Activated CD8-positive, alpha-beta memory T cell treated with anti-CD3 and anti-CD28 coated beads for 24 hours (primary cell): ENCODE results near the gene NPR1.
"Not testable (repeated sequence)": the region's sequence is repeated elsewhere in the genome, so short reads cannot be mapped to it uniquely, and the experiment has no call there.

Experiments
- DNase-seq: peaks from one replicate; pipeline ENCODE4 v3.0.0-alpha.2; 2020

NPR1 gene

GRCh38 chr1:153678519-153679336, at the start of gene NPR1:
Gene NPR1 (plus strand): TSS chr1:153678688. CDS start chr1:153679109, 421 bp downstream.
- peak; percentile 69 for DNase-seq

- DNase-seq: no peak
These were observed 49.2 kb upstream of the NPR1 start for GRCh38 chr1:153629343-153629665.

- no peak for DNase-seq
These were observed 48.5 kb upstream of the NPR1 start for GRCh38 chr1:153629971-153630370.

DNA sequence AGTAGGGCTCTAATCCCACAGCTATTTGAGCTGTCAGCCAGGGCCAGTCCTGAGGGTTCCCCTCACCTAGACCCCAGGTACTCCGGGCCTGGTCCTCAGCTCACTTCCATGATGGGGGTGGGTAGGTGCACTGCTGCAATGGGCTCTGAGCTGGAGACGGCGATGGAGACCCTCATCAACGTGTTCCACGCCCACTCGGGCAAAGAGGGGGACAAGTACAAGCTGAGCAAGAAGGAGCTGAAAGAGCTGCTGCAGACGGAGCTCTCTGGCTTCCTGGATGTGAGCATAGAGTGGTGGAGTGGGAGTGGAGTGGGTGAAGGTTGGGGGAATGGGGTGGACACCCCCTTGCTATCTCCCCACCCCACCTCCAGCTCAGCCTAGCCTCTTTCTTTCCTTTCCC, 48.1 kb upstream of the NPR1 start:
- DNase-seq: no peak

GRCh38 chr1:153631047-153632022, 47.2 kb upstream of the NPR1 start:
- no peak for DNase-seq

GRCh38 chr1:153633161-153633753, 45.2 kb upstream of the NPR1 start:
- no peak for DNase-seq

DNA sequence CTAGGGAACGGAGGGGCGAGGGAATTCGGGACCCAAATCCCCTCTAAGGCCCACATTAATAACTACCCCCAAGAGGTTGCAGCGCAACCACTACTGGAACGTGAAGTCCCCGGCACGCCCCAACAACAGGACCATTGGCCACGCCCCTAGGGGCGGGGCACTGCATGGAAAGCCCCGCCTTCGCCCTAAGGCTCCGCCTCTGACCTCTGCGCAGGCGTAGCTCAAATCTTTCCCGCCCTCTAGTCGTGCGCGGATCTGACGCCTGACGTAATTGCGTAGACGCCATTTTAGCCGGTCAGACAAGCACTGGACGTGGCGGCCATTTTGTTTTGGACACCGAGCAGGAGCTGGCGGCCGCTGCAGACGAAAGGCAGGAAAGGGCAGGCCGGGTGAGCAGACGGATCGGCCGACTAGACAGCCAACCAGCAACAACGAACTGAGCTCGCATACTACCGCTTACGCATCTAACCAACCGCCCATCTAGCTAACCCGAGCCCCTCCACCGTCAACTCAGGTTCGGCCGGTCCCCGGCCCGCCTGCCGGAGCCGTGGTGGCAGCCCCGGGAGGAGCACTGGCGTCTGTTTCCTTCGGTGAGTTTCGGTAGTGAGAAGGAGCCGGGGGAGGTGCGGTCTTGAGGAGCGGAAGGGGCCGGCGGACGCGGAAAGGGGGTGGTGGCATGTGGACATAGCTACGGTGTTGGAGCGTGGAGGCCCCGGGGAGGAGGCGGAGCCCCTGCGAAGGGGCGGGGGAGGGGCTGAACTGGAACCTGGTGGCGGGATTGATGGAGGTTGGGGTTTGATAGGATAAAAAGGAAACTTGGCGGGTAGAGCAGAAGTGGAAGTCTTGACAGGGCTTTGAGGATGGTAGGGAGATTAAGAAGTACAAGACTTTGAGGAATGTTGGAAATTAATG, 44.5 kb upstream of the NPR1 start, which contains the start of gene CHTOP:
CHTOP (plus strand) TSS at position 313 of the 912 bp plus-strand sequence. CDS start 2,523 bp downstream, outside the sequence.
- DNase-seq: peak; percentile 100

DNA sequence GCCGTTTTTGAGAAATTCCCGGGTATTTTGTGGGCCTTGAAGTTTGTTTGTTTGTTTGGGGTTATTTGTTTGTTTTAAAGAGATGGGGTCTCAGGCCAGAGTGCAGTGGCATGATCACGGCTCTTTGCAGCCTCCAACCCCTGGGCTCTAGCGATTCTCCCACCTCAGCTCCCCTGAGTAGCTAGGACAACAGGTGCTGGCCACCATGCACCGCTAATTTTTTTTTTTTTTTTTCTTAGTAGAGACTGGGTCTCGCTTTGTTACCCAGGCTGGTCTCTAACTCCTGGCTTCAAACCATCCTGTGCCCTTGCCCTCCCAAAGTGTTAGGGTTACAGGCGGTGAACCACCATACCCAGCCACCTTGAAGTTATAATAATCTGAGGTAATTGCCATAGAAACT, 42.6 kb upstream of the NPR1 start:
- DNase-seq: no peak

GRCh38 chr1:153636312-153636711, 42.2 kb upstream of the NPR1 start:
- no peak for DNase-seq

DNA sequence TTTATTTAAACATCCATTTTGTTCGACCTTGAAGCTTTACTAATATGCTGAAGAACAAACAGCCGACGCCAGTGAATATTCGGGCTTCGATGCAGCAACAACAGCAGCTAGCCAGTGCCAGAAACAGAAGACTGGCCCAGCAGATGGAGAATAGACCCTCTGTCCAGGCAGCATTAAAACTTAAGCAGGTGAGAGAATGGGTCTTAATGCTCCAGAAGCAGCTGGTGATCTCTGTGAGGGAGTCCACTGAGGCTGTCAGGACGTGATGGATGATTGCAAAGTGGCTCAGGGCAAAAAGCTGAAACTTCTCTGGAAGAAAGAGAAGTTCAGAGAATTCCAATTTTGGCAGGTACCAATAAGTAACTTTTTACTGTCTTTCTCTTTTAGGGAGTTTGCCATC, 40.2 kb upstream of the NPR1 start:
- DNase-seq: no peak

DNA sequence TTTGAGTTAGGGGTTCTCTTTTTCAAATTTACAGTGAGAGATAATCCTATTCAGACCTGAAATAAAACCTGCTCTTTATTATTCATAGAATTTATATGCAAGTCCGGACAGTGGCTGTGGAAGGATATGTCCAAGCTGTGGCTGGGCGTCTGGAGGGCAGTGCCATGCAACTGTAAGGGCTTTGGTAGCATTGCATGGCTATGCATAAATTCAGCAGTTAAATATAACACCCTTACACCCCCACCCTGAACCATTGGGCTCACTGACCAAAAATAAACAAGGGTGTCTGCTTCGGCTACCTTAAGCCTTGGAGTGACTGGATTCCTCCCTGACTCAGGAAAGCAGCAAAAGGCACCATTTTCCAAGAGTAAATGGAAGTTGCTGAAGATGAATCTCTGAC, 39.2 kb upstream of the NPR1 start:
- no peak for DNase-seq

DNA sequence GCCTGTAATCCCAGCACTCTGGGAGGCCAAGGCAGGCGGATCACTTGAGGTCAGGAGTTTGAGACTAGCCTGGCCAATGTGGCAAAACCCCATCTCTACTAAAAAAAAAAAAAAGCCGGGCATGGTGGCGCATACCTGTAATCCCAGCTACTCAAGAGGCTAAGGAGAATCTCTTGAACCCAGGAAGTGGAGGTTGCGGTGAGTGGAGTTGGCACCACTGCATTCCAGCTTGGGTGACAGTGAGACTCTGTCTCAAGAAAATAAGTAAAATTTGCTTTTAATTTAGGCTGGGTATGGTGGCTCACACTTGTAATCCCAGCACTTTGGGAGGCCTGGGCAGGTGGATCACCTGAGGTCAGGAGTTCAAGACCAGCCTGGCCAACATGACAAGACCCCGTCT, 38.3 kb upstream of the NPR1 start:
- DNase-seq: not testable (repeated sequence)

GRCh38 chr1:153640861-153641260, 37.6 kb upstream of the NPR1 start:
- DNase-seq: no peak

DNA sequence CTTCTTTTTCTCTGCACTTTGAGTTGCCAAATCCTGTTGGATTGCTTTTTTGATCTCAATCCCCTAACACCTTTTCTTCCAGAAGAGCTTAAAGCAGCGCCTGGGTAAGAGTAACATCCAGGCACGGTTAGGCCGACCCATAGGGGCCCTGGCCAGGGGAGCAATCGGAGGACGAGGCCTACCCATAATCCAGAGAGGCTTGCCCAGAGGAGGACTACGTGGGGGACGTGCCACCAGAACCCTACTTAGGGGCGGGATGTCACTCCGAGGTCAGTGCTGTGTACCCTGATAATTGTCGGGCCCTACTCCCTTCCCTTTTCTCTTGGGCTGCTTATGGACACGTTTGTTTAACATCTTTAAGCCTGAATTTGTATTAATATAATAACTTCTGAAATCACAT, 36.3 kb upstream of the NPR1 start:
- DNase-seq: no peak

GRCh38 chr1:153643100-153643499, 35.4 kb upstream of the NPR1 start:
- no peak for DNase-seq

GRCh38 chr1:153643816-153644215, 34.7 kb upstream of the NPR1 start:
- no peak for DNase-seq

DNA sequence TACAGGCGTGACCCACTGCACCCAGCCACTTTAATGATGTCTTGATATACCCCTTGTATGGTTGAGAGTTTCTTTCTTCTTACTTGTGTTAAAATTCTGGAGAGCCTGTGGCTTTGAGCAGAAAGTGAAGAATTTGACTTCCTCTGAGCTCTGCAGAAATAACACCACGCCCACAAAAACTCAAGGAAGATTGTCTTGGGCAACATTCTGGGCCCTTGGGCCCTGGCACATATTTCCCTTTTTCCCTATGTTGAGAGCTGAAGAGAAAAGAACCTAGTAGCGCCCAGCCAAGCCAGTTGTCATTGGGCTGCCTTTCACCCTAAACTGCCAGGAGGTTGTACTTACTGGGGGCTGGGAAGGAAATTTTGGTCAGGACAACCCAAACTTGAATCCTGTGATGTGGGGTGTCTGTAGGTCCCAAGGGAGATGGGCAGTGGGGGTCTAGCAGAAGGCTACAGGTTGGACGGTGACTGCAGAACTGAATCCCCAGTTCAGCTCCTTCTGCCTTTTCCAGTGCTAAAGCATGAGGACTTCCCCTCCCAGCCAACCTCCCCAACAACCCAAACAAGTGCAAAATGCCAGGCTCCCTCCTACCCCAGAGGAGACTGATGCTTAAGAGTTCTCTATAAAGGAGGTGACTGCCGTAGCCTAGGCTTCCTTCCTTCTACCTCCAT, 31.7 kb upstream of the NPR1 start:
- DNase-seq: no peak

GRCh38 chr1:153647346-153647714, 31.2 kb upstream of the NPR1 start:
- DNase-seq: no peak

DNA sequence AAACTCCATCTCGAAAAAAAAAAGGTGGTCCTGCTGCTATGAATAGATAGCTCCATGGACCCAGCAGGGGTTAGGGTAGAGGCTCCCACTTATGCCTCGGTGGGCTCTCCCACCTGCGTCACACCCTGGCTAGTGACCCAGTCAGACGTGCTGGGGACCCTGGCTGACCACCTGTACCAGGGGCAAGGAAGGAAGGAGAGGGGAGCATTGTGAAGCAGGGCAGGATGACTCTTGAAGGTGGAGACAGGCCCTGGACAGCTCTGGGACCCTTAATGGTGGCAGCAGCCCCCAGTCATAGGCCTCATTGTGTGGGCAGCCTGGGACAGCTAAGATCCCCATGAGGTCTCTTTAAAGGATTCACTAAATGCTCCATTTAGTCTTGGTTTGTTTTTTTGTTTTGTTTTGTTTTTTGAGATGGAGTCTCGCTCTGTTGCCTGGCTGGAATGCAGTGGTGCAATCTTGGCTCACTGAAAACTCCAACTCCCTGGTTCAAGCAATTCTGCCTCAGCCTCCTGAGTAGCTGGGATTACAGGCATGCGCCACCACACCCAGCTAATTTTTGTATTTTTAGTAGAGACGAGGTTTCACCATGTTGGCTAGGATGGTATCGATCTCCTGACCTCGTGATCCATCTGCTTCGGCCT, 30.4 kb upstream of the NPR1 start:
- no peak for DNase-seq

DNA sequence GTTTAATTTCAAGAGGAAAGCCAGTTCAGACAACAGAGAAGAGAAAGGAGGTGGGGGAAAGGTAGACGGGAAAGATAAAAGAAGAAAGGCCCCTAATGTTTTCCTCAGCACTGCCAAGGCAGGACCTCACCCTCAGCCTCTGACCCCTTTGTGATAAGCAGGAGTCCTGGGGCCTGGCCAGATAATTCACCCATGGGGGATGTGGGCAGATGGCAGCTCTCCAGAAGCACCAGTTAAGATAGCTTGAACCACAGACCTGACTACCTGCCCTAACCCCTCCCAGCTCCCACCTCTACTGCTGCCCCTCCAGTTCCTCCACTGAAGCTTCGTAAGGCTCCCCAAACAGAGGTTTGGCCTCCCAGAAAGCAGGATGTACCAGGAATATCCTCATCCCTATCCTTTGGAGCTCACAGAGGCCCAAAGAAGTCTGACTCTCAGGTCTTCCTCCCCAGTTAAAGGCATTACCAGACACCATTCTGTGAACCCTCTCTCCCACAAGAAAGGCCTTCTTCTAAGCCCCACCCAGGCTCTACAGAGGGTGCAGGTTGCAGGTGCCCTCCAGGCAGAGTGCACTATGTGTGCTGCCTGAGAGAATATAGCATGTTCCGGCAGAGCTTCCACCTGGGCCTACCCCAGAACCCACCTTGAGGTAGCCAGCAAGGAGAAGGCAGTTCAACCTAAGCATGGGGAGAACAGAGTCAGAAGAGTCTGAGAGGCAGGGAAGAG, 29.2 kb upstream of the NPR1 start:
- no peak for DNase-seq

- DNase-seq: no peak
These were observed 28.6 kb upstream of the NPR1 start for GRCh38 chr1:153649863-153650235.
